ENCODE results near the gene SUSD4. TPM values are rescaled to one million over a fixed set of nuclear protein-coding genes. Genes with fewer than 3 reads are reported as not detected.

SUSD4 gene
- total RNA-seq, 1 donor from 2014 or later = not detected

- Histone ChIP-seq H3K36me3 (no peaks in the 10 kb centered on the region), H3K4me1 (no peaks in the 10 kb centered on the region), H3K27ac (no peak overlapping the region), H3K27me3 (no peaks in the 10 kb centered on the region), H3K9me3 (no peaks in the 10 kb centered on the region), H3K4me3 (no peak overlapping the region)
- intact Hi-C loops (cut with DNase I) = no loop called here
- no peak for TF ChIP-seq CTCF (IDR thresholded peaks at IDR 0.05)
- no peak for DNase-seq (ENCODE audit: low spot score in 2 of 2)
Measured at GRCh38 chr1:223224465-223224864, 139.5 kb downstream of the SUSD4 start.

- no peaks in the 10 kb centered on the region for H3K9me3 ChIP-seq
- no peak overlapping the region for H3K27ac ChIP-seq
- H3K4me1 ChIP-seq = no peaks in the 10 kb centered on the region
- intact Hi-C loops (cut with DNase I) = no loop called here
- no peak overlapping the region for H3K4me3 ChIP-seq
- DNase-seq (ENCODE audit: low spot score in 2 of 2) = peak in 1 of 2 donors; percentile 45
- H3K27me3 ChIP-seq = no peaks in the 10 kb centered on the region
- H3K36me3 ChIP-seq = no peaks in the 10 kb centered on the region
- no peak for TF ChIP-seq CTCF (IDR thresholded peaks at IDR 0.05)
Measured at GRCh38 chr1:223223091-223223995, 140.6 kb downstream of the SUSD4 start.

GRCh38 chr1:223222377-223222776, 141.6 kb downstream of the SUSD4 start:
- no peak for DNase-seq (ENCODE audit: low spot score in 2 of 2)
- no peaks in the 10 kb centered on the region for H3K27me3 ChIP-seq
- H3K4me3 ChIP-seq = no peak overlapping the region
- H3K9me3 ChIP-seq = no peaks in the 10 kb centered on the region
- no peaks in the 10 kb centered on the region for H3K36me3 ChIP-seq
- no peaks in the 10 kb centered on the region for H3K4me1 ChIP-seq
- intact Hi-C loops (cut with DNase I) = no loop called here
- no peak for TF ChIP-seq CTCF (IDR thresholded peaks at IDR 0.05)
- H3K27ac ChIP-seq = no peak overlapping the region

- no peak for TF ChIP-seq CTCF (IDR thresholded peaks at IDR 0.05)
- Histone ChIP-seq H3K27ac (no peak overlapping the region), H3K4me1 (no peaks in the 10 kb centered on the region), H3K4me3 (no peak overlapping the region), H3K36me3 (no peaks in the 10 kb centered on the region), H3K9me3 (no peaks in the 10 kb centered on the region), H3K27me3 (no peaks in the 10 kb centered on the region)
- intact Hi-C loops (cut with DNase I) = no loop called here
- DNase-seq (ENCODE audit: low spot score in 2 of 2) = no peak
Measured at GRCh38 chr1:223221686-223222085, 142.3 kb downstream of the SUSD4 start.

GRCh38 chr1:223219846-223220610, 143.9 kb downstream of the SUSD4 start:
- no peaks in the 10 kb centered on the region for H3K36me3 ChIP-seq
- no peaks in the 10 kb centered on the region for H3K27me3 ChIP-seq
- H3K4me3 ChIP-seq = no peak overlapping the region
- DNase-seq (ENCODE audit: low spot score in 2 of 2) = no peak
- H3K4me1 ChIP-seq = no peaks in the 10 kb centered on the region
- intact Hi-C loops (cut with DNase I) = no loop called here
- H3K9me3 ChIP-seq = no peaks in the 10 kb centered on the region
- no peak for TF ChIP-seq CTCF (IDR thresholded peaks at IDR 0.05)
- no peak overlapping the region for H3K27ac ChIP-seq

Measured in ascending aorta (tissue), 2 donors.